K562 (cell line): ENCODE measurements around the gene PIK3C2B. TPM values are rescaled to one million over a fixed set of nuclear protein-coding genes. Genes with fewer than 3 reads are reported as not detected.

Experiments used
- CHCHD3 ChIP-seq: fragments of 250-450 bp; sonication (Bioruptor Pico); IDR thresholded peaks from 2 replicates; pipeline ENCODE4 v2.1.2; 2022; ENCODE audit warnings: mild to moderate bottlenecking
- DACH1 ChIP-seq: fragments of 450-650 bp; IDR thresholded peaks from 2 replicates; pipeline ENCODE4 v1.6.1; 2018; ENCODE audit not compliant: partially characterized antibody
- PCBP2 ChIP-seq: fragments of 200-400 bp; formaldehyde crosslinking; IDR thresholded peaks from 2 replicates; pipeline ENCODE4 v1.6.1; 2018; ENCODE audit warnings: low read length, low read depth, mild to moderate bottlenecking, moderate library complexity; ENCODE audit not compliant: poor library complexity, severe bottlenecking
- RBBP5 ChIP-seq: fragments of 200-600 bp; sonication (generic); IDR thresholded peaks from 2 replicates; pipeline ENCODE4 v1.6.1; 2012; ENCODE audit warnings: borderline replicate concordance, mild to moderate bottlenecking, low read length, control low read depth, inconsistent platforms; ENCODE audit not compliant: insufficient read depth, poor library complexity, severe bottlenecking
- SIX5 ChIP-seq, 2 experiments: IDR thresholded peaks; 2 replicates each; pipeline ENCODE4 v1.6.1; 2011; ENCODE audit warnings: low read length in 2 of 2, borderline replicate concordance in 1 of 2, low read depth in 1 of 2, mild to moderate bottlenecking in 1 of 2, moderate library complexity in 1 of 2; ENCODE audit not compliant: insufficient read depth in 1 of 2
- STAT5B ChIP-seq: fragments of 250-450 bp; sonication (Bioruptor Pico); IDR thresholded peaks from 2 replicates; pipeline ENCODE4 v1.8.0; 2021; ENCODE audit warnings: mild to moderate bottlenecking, inconsistent platforms
- ZNF311 ChIP-seq: fragments of 250-450 bp; sonication (Bioruptor Pico); IDR thresholded peaks from 2 replicates; pipeline ENCODE4 v1.4.0; 2020; ENCODE audit warnings: mild to moderate bottlenecking, moderate library complexity
- ZNF561 ChIP-seq: fragments of 450-650 bp; formaldehyde crosslinking; conservative IDR thresholded peaks from 2 replicates; pipeline ENCODE4 v1.4.0; 2020; ENCODE audit warnings: mild to moderate bottlenecking, moderate library complexity
- polyA plus RNA-seq, 8 experiments: library from polyadenylated mRNA; depleted of rRNA in 4 of 8; stranded (reverse) in 5 of 8; unstranded in 3 of 8; fragments of >200 nt; fragmentation: Nextera tagmentation in 2 of 8; fragmentation: Illumina TruSeq in 1 of 8; extraction: Ambion mirVana in 2 of 8; extraction: Trizol in 1 of 8; gene quantifications; 2 replicates each; pipeline versions ENCODE4 v1.2.1 to v1.2.3, GENCODE V29; 2011 to 2014; ENCODE audit warnings: inconsistent platforms in 1 of 8, missing spikeins in 1 of 8
- total RNA-seq, 7 experiments: library from RNA; depleted of rRNA in 6 of 7; stranded (reverse); fragments of >200 nt in 6 of 7; fragmentation: Illumina TruSeq in 2 of 7; extraction: Trizol in 2 of 7; gene quantifications; 2 replicates each; pipeline versions ENCODE4 v1.2.1 to v1.2.3, GENCODE V29; 2011 to 2021; ENCODE audit warnings: low replicate concordance in 1 of 7
- TF ChIP-seq, protein P1 (sequence below): fragments of 250-450 bp; sonication (Bioruptor Pico); IDR thresholded peaks from 2 replicates; pipeline ENCODE4 v1.5.0; 2021; ENCODE audit warnings: mild to moderate bottlenecking, moderate library complexity
- TF ChIP-seq, protein P2 (sequence below): fragments of 450-650 bp; IDR thresholded peaks from 2 replicates; pipeline ENCODE4 v1.6.1; 2016; ENCODE audit warnings: low read depth, mild to moderate bottlenecking, moderate library complexity
- TF ChIP-seq, protein P3 (sequence below): fragments of 250-450 bp; sonication (Bioruptor Pico); IDR thresholded peaks from 2 replicates; pipeline ENCODE4 v1.8.0; 2022; ENCODE audit warnings: moderate library complexity, mild to moderate bottlenecking, inconsistent platforms
- TF ChIP-seq, protein P4 (sequence below): fragments of 250-450 bp; sonication (Bioruptor Pico); IDR thresholded peaks from 2 replicates; pipeline ENCODE4 v1.5.0; 2021
- TF ChIP-seq, protein P5 (sequence below): fragments of 250-450 bp; sonication (Bioruptor Pico); IDR thresholded peaks from 2 replicates; pipeline ENCODE4 v1.5.0; 2020; ENCODE audit warnings: mild to moderate bottlenecking
- TF ChIP-seq, protein P6 (sequence below), 3 experiments: fragments of 200-800 bp in 1 of 3; fragments of 250-450 bp in 1 of 3; fragments of 450-650 bp in 1 of 3; sonication (Bioruptor Pico) in 1 of 3; sonication (Bioruptor generic) in 1 of 3; formaldehyde crosslinking in 1 of 3; IDR thresholded peaks; 2 replicates each; pipeline versions ENCODE4 v1.6.1 to v1.8.0; 2016 to 2022; ENCODE audit warnings: mild to moderate bottlenecking in 2 of 3, missing genetic modification characterization in 2 of 3, missing compliant biosample characterization in 1 of 3, moderate library complexity in 1 of 3

The PIK3C2B gene
- total and polyA plus RNA-seq, 9 of the 15 experiments (the other 6 are each of a cell fraction or from before 2014, with no cell fraction given): 0.10 to 2.9 (median 0.72) TPM

DNA sequence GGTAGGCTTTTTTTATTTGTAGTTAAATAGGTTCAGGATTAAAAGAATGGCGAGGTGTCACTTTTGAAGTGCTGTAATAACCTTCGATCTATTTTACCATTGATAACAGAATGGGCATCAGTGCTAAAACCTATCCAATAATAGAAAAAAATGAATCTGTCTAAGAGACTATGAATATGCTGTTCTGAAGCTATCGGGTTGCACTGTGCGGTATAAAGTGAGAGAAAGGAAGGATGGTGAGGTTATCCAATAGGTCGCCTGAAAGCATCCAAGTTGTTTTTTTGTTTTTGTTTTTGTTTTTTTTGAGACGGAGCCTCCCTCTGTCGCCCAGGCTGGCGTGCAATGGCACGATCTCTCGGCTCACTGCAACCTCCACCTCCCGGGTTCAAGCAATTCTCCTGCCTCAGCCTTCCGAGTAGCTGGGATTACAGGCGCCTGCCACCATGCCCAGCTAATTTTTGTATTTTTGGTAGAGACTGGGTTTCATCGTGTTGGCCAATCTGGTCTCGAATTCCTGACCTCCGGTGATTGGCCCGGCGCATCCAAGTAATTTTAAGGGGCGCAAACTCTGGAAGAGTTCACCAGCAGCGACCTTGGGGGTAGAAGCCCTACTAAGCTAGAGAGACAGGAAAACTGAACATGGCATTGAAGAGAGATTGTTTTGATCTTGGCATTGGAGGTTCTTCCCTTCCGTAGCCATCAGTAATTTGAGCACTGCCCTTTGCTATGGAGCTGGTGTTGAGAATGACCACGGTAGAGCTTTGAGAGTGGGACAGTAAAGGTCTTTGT is 12.9 kb upstream of the PIK3C2B start (continued):
- TF ChIP-seq, protein P1, sequence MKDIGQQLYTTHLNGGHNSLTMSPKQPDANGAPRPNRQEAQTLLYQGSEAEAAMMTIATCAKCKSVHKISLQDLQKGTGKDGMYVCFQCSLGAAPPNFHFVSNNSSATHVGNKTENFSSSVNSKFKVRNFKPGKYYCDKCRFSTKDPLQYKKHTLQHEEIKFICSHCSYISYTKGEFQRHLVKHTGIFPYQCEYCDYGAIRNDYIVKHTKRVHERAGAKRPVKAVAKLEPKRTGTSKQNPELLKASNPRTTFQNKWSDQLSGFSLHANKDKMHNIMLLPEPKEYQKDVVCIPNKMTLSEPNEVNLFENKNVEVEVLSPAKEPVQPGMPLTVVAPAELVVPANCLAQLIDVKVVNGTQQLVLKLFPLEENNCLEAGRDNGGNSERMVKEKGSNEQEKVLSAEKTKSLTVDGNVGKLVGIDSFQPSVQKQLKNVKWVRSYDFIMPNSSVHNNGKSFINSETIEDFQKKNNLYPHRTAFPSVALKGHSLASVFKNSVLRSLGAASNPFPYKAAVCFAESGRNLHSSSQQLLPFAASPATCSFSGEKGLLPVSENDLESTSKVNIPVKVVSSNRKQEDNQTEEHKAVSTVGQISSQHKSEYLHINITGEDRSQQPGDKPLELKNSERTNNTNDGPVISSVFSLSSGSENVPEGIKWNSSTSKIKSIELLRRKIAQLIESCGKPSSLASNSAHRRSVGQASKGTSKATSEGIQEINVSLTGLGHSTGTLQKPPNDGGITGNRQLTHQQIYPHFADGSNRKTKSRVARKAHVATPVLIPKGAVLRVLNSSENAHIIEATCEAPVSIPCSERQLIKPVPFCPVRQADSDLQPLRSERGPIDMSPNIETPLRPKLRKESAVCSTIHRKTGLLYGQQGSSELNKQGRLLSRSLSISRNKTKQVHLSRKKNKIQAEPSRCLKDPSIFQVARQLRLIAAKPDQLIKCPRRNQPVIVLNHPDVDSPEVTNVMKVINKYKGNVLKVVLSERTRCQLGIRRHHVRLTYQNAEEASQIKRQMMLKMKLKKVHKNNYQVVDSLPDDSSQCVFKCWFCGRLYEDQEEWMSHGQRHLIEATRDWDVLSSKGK (CRISPR knock-in tag): 0 out of 2 replicates have a peak, but pooled peaks have one; percentile 2
- TF ChIP-seq, protein P2, sequence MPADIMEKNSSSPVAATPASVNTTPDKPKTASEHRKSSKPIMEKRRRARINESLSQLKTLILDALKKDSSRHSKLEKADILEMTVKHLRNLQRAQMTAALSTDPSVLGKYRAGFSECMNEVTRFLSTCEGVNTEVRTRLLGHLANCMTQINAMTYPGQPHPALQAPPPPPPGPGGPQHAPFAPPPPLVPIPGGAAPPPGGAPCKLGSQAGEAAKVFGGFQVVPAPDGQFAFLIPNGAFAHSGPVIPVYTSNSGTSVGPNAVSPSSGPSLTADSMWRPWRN: no peak
- TF ChIP-seq, protein P3, sequence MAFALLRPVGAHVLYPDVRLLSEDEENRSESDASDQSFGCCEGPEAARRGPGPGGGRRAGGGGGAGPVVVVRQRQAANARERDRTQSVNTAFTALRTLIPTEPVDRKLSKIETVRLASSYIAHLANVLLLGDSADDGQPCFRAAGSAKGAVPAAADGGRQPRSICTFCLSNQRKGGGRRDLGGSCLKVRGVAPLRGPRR (CRISPR knock-in tag): 0 out of 2 replicates have a peak, but pooled peaks have one; percentile 30
- TF ChIP-seq PCBP2: no peak
- TF ChIP-seq STAT5B (CRISPR knock-in tag): no peak
- TF ChIP-seq, protein P4, sequence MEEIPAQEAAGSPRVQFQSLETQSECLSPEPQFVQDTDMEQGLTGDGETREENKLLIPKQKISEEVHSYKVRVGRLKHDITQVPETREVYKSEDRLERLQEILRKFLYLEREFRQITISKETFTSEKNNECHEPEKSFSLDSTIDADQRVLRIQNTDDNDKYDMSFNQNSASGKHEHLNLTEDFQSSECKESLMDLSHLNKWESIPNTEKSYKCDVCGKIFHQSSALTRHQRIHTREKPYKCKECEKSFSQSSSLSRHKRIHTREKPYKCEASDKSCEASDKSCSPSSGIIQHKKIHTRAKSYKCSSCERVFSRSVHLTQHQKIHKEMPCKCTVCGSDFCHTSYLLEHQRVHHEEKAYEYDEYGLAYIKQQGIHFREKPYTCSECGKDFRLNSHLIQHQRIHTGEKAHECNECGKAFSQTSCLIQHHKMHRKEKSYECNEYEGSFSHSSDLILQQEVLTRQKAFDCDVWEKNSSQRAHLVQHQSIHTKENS (CRISPR knock-in tag): no peak
- no peak for TF ChIP-seq CHCHD3 (CRISPR knock-in tag)
- TF ChIP-seq, protein P5, sequence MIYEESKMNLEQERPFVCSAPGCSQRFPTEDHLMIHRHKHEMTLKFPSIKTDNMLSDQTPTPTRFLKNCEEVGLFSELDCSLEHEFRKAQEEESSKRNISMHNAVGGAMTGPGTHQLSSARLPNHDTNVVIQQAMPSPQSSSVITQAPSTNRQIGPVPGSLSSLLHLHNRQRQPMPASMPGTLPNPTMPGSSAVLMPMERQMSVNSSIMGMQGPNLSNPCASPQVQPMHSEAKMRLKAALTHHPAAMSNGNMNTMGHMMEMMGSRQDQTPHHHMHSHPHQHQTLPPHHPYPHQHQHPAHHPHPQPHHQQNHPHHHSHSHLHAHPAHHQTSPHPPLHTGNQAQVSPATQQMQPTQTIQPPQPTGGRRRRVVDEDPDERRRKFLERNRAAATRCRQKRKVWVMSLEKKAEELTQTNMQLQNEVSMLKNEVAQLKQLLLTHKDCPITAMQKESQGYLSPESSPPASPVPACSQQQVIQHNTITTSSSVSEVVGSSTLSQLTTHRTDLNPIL (CRISPR knock-in tag): no peak
- TF ChIP-seq RBBP5: no peak
- TF ChIP-seq DACH1: no peak
- TF ChIP-seq ZNF561: no peak
- TF ChIP-seq ZNF311 (CRISPR knock-in tag): no peak
- TF ChIP-seq SIX5 (IDR thresholded peaks at IDR 0.05; ENCODE audit: borderline replicate concordance in 1 of 2, insufficient read depth in 1 of 2, low read depth in 1 of 2, low read length in 2 of 2): no peak
- TF ChIP-seq, protein P6, sequence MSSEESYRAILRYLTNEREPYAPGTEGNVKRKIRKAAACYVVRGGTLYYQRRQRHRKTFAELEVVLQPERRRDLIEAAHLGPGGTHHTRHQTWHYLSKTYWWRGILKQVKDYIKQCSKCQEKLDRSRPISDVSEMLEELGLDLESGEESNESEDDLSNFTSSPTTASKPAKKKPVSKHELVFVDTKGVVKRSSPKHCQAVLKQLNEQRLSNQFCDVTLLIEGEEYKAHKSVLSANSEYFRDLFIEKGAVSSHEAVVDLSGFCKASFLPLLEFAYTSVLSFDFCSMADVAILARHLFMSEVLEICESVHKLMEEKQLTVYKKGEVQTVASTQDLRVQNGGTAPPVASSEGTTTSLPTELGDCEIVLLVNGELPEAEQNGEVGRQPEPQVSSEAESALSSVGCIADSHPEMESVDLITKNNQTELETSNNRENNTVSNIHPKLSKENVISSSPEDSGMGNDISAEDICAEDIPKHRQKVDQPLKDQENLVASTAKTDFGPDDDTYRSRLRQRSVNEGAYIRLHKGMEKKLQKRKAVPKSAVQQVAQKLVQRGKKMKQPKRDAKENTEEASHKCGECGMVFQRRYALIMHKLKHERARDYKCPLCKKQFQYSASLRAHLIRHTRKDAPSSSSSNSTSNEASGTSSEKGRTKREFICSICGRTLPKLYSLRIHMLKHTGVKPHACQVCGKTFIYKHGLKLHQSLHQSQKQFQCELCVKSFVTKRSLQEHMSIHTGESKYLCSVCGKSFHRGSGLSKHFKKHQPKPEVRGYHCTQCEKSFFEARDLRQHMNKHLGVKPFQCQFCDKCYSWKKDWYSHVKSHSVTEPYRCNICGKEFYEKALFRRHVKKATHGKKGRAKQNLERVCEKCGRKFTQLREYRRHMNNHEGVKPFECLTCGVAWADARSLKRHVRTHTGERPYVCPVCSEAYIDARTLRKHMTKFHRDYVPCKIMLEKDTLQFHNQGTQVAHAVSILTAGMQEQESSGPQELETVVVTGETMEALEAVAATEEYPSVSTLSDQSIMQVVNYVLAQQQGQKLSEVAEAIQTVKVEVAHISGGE (CRISPR knock-in tag; IDR thresholded peaks at IDR 0.05): no peak
